Measurements from ENCODE around the gene FGF22. TPM values are rescaled to one million over a fixed set of nuclear protein-coding genes. Genes with fewer than 3 reads are reported as not detected.

Gene FGF22
- total and polyA plus RNA-seq, 2 of the 13 experiments (the other 11 are each of a cell fraction or from before 2014, with no cell fraction given), result 0.24 TPM; not detected in 1

DNA sequence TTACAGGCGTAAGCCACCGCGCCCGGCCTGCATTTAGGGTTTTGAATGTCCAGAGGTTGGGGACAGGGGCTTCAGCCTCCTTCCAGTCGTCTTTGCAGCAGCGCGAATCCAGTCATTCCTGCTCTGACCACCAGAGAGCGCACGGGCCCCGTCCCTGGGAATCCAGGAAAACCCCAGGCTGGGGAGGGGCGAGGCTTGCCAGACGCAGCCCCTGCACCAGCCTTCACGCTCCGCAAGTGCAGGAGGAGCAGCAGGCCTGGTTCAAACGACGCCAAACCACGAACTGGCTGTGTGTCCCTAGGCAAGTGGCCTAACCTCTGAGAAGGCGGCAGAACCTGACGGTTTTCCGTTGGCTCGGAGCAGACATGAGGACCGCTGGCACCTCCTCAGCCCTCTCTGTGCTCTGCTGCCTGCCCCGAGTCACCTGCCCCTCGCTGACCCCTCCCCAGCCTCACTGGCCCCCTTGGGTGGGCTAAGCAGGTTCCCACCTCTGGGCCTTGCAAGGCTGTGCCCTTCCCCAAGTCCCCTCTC lies 25.3 kb downstream of the FGF22 start (continued):
- TF ChIP-seq, protein P1, sequence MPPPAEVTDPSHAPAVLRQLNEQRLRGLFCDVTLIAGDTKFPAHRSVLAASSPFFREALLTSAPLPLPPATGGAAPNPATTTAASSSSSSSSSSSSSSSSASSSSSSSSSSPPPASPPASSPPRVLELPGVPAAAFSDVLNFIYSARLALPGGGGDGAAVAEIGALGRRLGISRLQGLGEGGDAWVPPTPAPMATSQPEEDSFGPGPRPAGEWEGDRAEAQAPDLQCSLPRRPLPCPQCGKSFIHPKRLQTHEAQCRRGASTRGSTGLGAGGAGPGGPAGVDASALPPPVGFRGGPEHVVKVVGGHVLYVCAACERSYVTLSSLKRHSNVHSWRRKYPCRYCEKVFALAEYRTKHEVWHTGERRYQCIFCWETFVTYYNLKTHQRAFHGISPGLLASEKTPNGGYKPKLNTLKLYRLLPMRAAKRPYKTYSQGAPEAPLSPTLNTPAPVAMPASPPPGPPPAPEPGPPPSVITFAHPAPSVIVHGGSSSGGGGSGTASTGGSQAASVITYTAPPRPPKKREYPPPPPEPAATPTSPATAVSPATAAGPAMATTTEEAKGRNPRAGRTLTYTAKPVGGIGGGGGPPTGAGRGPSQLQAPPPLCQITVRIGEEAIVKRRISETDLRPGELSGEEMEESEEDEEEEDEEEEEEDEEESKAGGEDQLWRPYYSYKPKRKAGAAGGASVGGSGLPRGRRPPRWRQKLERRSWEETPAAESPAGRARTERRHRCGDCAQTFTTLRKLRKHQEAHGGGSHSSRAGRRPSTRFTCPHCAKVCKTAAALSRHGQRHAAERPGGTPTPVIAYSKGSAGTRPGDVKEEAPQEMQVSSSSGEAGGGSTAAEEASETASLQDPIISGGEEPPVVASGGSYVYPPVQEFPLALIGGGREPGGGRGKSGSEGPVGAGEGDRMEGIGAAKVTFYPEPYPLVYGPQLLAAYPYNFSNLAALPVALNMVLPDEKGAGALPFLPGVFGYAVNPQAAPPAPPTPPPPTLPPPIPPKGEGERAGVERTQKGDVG (CRISPR knock-in tag; IDR thresholded peaks at IDR 0.05; ENCODE audit: borderline replicate concordance), result no peak
- TF ChIP-seq ZKSCAN8 (CRISPR knock-in tag; IDR thresholded peaks at IDR 0.05; ENCODE audit: borderline replicate concordance), result peak; percentile 75; the same call in 1 of the 2 replicates
- TF ChIP-seq ZBTB20 (CRISPR knock-in tag; IDR thresholded peaks at IDR 0.05; ENCODE audit: borderline replicate concordance, low read depth), result no peak
- TF ChIP-seq, protein P2, sequence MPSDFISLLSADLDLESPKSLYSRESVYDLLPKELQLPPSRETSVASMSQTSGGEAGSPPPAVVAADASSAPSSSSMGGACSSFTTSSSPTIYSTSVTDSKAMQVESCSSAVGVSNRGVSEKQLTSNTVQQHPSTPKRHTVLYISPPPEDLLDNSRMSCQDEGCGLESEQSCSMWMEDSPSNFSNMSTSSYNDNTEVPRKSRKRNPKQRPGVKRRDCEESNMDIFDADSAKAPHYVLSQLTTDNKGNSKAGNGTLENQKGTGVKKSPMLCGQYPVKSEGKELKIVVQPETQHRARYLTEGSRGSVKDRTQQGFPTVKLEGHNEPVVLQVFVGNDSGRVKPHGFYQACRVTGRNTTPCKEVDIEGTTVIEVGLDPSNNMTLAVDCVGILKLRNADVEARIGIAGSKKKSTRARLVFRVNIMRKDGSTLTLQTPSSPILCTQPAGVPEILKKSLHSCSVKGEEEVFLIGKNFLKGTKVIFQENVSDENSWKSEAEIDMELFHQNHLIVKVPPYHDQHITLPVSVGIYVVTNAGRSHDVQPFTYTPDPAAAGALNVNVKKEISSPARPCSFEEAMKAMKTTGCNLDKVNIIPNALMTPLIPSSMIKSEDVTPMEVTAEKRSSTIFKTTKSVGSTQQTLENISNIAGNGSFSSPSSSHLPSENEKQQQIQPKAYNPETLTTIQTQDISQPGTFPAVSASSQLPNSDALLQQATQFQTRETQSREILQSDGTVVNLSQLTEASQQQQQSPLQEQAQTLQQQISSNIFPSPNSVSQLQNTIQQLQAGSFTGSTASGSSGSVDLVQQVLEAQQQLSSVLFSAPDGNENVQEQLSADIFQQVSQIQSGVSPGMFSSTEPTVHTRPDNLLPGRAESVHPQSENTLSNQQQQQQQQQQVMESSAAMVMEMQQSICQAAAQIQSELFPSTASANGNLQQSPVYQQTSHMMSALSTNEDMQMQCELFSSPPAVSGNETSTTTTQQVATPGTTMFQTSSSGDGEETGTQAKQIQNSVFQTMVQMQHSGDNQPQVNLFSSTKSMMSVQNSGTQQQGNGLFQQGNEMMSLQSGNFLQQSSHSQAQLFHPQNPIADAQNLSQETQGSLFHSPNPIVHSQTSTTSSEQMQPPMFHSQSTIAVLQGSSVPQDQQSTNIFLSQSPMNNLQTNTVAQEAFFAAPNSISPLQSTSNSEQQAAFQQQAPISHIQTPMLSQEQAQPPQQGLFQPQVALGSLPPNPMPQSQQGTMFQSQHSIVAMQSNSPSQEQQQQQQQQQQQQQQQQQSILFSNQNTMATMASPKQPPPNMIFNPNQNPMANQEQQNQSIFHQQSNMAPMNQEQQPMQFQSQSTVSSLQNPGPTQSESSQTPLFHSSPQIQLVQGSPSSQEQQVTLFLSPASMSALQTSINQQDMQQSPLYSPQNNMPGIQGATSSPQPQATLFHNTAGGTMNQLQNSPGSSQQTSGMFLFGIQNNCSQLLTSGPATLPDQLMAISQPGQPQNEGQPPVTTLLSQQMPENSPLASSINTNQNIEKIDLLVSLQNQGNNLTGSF (CRISPR knock-in tag; IDR thresholded peaks at IDR 0.05), result no peak
- no peak; the same call in 1 of the 2 replicates for TF ChIP-seq EEA1 (CRISPR knock-in tag; IDR thresholded peaks at IDR 0.05; ENCODE audit: borderline replicate concordance)
- no peak for TF ChIP-seq DNMT1 (CRISPR knock-in tag; IDR thresholded peaks at IDR 0.05)
- TF ChIP-seq ZNF383 (CRISPR knock-in tag; IDR thresholded peaks at IDR 0.05; ENCODE audit: borderline replicate concordance), result no peak
- TF ChIP-seq SMC3 (IDR thresholded peaks at IDR 0.05; ENCODE audit: low read length), result peak; percentile 88
- TF ChIP-seq NCOA2 (CRISPR knock-in tag; IDR thresholded peaks at IDR 0.05), result peak; percentile 31; the same call in 1 of the 2 replicates
- TF ChIP-seq ZMYM2 (CRISPR knock-in tag; IDR thresholded peaks at IDR 0.05), result no peak
- TF ChIP-seq, protein P3, sequence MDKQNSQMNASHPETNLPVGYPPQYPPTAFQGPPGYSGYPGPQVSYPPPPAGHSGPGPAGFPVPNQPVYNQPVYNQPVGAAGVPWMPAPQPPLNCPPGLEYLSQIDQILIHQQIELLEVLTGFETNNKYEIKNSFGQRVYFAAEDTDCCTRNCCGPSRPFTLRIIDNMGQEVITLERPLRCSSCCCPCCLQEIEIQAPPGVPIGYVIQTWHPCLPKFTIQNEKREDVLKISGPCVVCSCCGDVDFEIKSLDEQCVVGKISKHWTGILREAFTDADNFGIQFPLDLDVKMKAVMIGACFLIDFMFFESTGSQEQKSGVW (CRISPR knock-in tag; IDR thresholded peaks at IDR 0.05; ENCODE audit: borderline replicate concordance), result no peak
- TF ChIP-seq CENPBD1 (CRISPR knock-in tag; IDR thresholded peaks at IDR 0.05; ENCODE audit: borderline replicate concordance, low read depth), result no peak
- no peak for TF ChIP-seq ZFP36L2 (CRISPR knock-in tag; IDR thresholded peaks at IDR 0.05)
- TF ChIP-seq IRF2 (CRISPR knock-in tag; IDR thresholded peaks at IDR 0.05), result peak; percentile 61
- no peak for TF ChIP-seq KDM1A (CRISPR knock-in tag; IDR thresholded peaks at IDR 0.05)
- no peak for TF ChIP-seq ZNF710 (CRISPR knock-in tag; IDR thresholded peaks at IDR 0.05; ENCODE audit: borderline replicate concordance)
- TF ChIP-seq MED1 (CRISPR knock-in tag; IDR thresholded peaks at IDR 0.05), result peak; percentile 65
- TF ChIP-seq PAF1 (CRISPR knock-in tag; IDR thresholded peaks at IDR 0.05), result no peak
